ENCODE measurements around the gene C17orf113.
"Not testable (repeated sequence)": the region's sequence is repeated elsewhere in the genome, so short reads cannot be mapped to it uniquely, and the experiment has no call there.

C17orf113 gene

DNA sequence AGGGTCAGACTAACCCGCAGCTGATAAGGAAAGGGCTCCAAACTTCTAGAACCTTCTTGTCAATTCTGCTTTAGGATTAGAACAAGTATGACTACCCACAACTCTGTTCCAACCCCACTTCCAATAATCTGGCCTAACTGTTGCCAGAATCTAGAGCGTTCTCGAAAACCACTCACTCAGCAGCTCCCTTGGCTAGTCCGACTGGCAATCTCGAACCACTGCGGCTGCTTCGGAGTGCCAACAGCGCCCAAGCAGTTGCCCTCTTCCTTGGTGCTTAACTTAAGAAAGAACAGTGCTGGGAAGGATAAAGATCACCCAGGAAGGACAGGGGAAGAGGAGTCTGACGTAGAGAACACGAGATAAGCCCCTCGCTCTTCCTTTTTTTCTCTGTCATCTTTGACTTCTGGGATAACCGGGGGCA, 34.0 kb downstream of the C17orf113 start:
- DNase-seq (ENCODE audit: low read depth) = no peak

- not testable (repeated sequence) for DNase-seq (ENCODE audit: low read depth)
Observed at GRCh38 chr17:42013740-42014139, 36.7 kb downstream of the C17orf113 start.

DNA sequence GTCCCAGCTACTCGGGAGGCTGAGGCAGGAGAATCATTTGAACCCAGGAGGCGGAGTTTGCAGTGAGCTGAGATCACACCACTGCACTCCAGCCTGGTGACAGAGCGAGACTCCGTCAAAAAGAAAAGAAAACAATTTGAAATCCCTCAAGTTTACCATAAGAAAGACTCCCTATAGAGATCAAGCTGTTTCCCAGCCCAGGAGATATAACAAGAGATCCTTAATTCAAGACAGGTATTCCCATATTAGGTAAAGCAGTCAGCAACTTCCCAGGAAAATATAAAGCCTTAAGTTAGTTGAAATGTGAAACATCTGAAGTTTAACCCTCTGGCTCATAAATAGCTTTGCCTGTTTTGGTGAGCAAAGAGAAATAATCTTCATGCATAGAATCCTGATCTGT, 38.0 kb downstream of the C17orf113 start:
- not testable (repeated sequence) for DNase-seq (ENCODE audit: low read depth)

DNA sequence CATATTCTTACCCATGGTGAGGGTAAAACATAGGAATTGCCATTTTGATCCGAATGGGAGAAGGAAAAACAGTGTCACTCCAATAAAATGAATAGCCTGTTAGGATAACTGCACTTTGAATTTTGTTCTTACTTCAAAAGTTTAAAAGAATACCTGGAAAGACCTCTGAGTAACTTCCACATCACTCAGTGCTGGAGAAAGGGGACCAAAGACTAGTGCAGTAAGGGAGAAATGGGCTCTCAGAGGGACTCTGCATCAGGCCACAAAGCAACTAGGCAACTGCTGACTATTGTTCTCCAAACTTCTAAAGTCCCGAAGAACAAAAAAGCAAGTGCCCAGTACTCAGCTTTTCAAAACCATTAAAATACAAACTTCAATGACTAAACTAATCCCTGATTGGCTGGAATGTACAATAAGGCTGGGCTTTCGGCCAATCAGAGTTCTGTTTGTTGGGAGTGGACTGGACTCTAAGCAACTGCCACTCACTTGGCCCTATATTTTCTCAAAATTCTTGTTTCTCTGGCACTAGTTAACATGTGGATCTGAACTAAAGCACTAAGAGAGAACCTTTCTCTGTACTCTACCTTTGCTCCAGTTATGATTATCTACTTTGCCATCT, 39.4 kb downstream of the C17orf113 start:
- DNase-seq (ENCODE audit: low read depth) = no peak

DNA sequence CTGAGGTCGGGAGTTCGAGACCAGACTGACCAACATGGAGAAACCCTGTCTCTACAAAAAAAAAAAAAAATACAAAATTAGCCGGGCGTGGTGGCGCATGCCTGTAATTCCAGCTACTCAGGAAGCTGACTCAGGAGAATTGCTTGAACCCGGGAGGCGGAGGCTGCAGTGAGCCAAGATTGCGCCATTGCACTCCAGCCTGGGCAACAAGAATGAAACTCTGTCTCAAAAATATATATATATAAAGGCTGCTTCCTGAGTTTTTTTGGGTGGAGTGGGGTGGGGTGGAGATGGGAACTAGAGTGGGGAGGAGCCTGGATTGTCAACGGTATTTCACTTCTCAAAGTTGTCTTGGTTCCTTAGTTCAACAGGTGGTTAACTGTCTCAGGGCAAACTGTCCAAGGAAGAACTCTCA, 40.1 kb downstream of the C17orf113 start:
- not testable (repeated sequence) for DNase-seq (ENCODE audit: low read depth)

DNA sequence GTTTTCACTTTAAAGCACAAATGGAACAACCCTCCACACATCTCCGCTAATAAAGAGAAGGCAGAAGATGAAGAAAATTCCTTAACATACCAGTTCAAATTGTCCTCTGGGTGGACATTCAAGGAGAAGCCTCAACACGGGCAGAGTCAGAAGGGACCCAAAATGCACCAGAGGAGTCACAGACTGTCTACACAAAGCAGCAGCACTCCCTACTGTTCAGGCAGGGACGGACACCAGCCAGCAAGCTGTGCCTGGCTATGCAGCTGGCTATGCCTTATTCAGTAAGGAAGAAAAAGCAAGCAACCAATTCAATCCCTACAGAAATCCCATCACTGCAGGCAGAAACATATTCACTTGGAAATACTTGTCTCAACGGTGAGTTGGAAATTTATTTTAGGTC, 41.2 kb downstream of the C17orf113 start:
- no peak for DNase-seq (ENCODE audit: low read depth)

DNA sequence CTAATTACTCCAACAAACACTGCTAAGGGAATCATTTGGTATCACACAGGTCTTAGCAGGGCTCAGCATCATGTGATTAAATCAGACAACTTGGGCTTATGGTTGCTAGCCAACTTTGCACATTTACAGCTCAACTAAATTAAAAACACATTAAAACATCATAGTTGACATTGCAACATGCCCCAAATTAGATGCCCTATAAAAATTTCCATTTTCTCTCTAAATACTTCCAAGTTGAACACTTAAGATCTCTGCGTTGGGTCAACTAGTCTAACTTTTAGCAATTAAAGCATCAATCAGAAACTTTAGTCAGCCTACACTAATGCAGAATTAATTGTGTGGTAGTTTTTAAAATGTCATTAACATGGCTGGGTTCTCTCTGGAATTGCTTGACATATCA, 45.2 kb downstream of the C17orf113 start:
- no peak for DNase-seq (ENCODE audit: low read depth)

DNA sequence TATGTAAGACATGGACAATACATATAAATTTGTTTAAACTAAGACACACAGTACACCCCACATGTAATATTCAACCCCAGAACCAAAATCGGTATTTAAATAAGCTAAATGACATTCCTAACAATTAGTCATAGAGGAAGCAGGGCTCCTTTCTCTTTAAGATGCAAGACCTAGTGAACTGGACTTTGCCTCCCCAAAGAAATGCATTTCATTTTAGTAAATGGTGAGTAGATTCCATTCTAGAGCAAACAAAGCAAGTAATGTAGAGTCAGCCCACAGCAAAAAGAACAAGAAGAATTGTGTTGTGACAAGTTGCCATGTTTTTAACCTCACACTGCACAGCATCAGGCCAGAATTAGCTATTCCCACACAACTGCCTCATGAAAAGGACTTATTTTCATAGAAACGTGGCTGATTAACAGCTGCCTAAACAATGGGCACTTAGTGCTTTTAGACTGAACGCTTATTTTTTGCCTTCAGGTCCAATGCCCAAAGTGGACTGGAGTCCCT, 47.6 kb downstream of the C17orf113 start:
- DNase-seq (ENCODE audit: low read depth) = no peak

DNA sequence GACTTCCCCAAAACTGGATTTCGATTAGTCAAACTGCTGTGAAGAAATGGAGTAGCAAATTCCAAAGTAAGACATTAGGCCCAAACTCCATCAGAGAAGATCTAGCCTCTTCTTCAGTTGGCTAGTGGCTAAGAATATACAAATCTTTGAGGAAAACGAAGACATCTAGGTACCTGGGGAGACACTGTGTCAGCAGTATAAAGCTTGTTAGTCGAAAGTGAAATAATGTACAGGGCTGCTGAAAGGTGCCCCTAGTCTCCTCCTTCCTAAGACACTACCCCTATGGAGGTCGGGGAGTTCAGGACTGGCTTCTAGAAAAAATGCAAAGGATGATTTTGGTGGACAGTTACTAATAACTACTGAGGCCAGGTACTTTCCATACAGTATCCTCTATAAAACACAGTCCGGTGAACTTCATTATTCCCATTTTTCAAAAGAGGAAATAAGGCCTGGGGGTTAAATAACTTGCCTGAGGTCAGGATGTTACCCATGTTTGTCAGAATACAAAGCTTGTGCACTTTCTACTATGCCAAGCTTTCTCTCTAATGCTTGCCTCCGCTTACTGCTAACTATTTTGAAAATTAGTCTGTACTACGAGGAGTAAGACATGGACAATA, 48.1 kb downstream of the C17orf113 start:
- DNase-seq (ENCODE audit: low read depth) = no peak

- DNase-seq (ENCODE audit: low read depth) = no peak
Observed at GRCh38 chr17:42001729-42002128, 48.7 kb downstream of the C17orf113 start.

DNA sequence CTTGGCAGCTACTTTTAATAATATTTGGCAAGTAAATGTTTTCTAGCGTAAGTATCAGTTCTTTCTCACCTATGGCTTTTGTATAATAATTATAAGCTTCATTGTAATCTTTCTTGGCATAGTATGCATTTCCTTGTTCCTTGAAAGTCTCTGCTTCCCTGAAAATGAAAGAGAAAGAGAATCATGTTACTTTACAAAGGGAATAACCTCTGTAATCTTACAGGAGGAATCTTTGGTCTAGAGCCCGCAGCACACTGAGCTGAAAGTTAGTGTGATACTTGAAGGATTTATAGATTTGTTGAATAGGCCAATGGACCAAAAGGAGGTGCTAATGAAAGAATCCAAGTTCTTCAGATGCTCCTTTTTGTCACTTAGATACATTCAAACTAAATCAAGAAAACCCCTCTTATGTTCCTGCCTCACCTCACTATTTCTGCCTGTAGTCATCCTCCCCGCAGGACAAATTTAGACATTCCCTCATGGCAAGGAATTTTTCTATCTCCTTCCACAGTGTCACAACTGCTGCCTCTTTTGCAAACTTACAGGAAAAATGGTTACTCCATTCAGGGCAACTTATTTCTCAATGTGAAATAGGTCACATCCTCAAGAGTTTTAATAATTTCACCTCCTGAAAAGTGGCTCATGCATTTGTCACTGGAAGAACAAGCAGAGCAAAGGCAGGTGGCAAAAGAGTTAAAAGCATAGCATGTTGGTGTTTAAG, 49.8 kb downstream of the C17orf113 start:
- DNase-seq (ENCODE audit: low read depth) = no peak

- DNase-seq (ENCODE audit: low read depth) = no peak
Observed at GRCh38 chr17:41998497-41998896, 51.9 kb downstream of the C17orf113 start.

GRCh38 chr17:41996855-41997164, 53.6 kb downstream of the C17orf113 start:
- no peak for DNase-seq (ENCODE audit: low read depth)

DNA sequence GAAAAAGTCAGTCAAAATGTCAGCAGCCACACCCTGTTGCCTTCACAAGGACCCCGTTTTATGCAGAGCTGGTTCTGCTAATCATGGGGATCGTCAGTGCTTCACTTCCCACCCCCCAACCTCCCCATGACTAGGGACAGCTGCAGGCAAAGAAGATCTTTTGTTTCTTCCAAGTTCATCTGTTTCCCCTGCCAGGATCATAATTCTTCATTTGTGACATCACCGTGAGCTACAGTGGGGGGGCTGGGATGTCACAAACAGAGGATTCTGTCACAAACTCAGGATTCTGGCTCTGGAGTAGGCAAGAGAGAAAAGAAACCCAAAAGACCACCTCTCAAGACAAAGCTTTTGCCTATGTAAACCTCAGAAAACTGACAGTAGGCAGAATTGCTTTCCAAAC, 57.8 kb downstream of the C17orf113 start:
- no peak for DNase-seq (ENCODE audit: low read depth)

GRCh38 chr17:41989702-41990419, 60.5 kb downstream of the C17orf113 start:
- DNase-seq (ENCODE audit: low read depth) = no peak

GRCh38 chr17:41988418-41988817, 62.0 kb downstream of the C17orf113 start:
- no peak for DNase-seq (ENCODE audit: low read depth)
